Measurements from ENCODE around the gene GAS2. TPM values are rescaled to one million over a fixed set of nuclear protein-coding genes. Genes with fewer than 3 reads are reported as not detected.
A peak's percentile ranks its signal among the peaks of the same experiment; 100 is the strongest.

The GAS2 gene
- total and polyA plus RNA-seq, 2 donors (not counting 3 experiments of a cell fraction or from before 2014, with no cell fraction given) = 0.54 to 0.88 TPM

GRCh38 chr11:22670830-22671229, 4.4 kb downstream of the GAS2 start:
- Histone ChIP-seq H3K9me1 (replicated peaks; ENCODE audit: control insufficient read depth, extremely low read depth, insufficient read depth, low read length) (no peaks in the 10 kb centered on the region), H3K4me2 (ENCODE audit: insufficient read depth, low read length) (no peak overlapping the region), H3K9ac (replicated peaks; ENCODE audit: extremely low read depth, insufficient read depth, low read length) (no peak overlapping the region), H3K27ac (ENCODE audit: insufficient read depth, low read depth, low read length) (no peak overlapping the region), H3K36me3 (ENCODE audit: control insufficient read depth in 2 of 2, extremely low read depth in 1 of 2, insufficient read depth in 2 of 2, low read length in 2 of 2) (no peaks in the 10 kb centered on the region), H2AFZ (ENCODE audit: low read depth, low read length) (no peak overlapping the region), H3K4me3 (replicated peaks in 1 of 3; ENCODE audit: insufficient read depth in 1 of 3, low read depth in 1 of 3, low read length in 3 of 3) (no peak overlapping the region), H4K20me1 (replicated peaks; ENCODE audit: control insufficient read depth, extremely low read depth, insufficient read depth, low read length) (no peaks in the 10 kb centered on the region), H3K9me3 (replicated peaks; ENCODE audit: control insufficient read depth, insufficient read depth, low read length) (no peaks in the 10 kb centered on the region), H3K27me3 (ENCODE audit: control insufficient read depth in 2 of 2, insufficient read depth in 2 of 2, low read length in 2 of 2) (peaks cover 38 to 70% of the 10 kb centered on the region in 2 experiments), H3K79me2 (ENCODE audit: control insufficient read depth, insufficient read depth, low read length) (no peaks in the 10 kb centered on the region), H3K4me1 (ENCODE audit: control insufficient read depth, extremely low read depth, insufficient read depth, low read length) (peaks cover 2% of the 10 kb centered on the region)
- dilution Hi-C loops (cut with MboI; ENCODE audit: extremely low pct_ligation_motif_present, low sequenced_read_pairs) (no loop called here), intact Hi-C loops (cut with micrococcal nuclease) (loop anchor here (1.0 kb wide), 2 partner anchors 57 to 114 kb away; no protein-coding TSS in a partner anchor)
- ChIA-PET POLR2A (no interaction called here), CTCF (interaction anchor here (0.7 to 3.9 kb wide), 16 partner anchors 10 to 205 kb away, joined by 3 to 86 read pairs (median 4); partner anchors contain the start of genes FANCF and SVIP)
- FAIRE-seq (peak; percentile 26), DNase-seq (ENCODE audit: low read depth, low spot score) (peak; percentile 44)
- TF ChIP-seq FOS (IDR thresholded peaks at IDR 0.05; ENCODE audit: borderline replicate concordance, insufficient read depth, low read length) (no peak), POLR2AphosphoS5 (IDR thresholded peaks at IDR 0.05; ENCODE audit: insufficient read depth, low read depth, low read length) (no peak)
- no TSS peak for BruUV-seq (replicated peaks)

GRCh38 chr11:22671751-22672150, 5.3 kb downstream of the GAS2 start:
- Histone ChIP-seq H4K20me1 (replicated peaks; ENCODE audit: control insufficient read depth, extremely low read depth, insufficient read depth, low read length) (no peaks in the 10 kb centered on the region), H3K9me3 (replicated peaks; ENCODE audit: control insufficient read depth, insufficient read depth, low read length) (no peaks in the 10 kb centered on the region), H3K9me1 (replicated peaks; ENCODE audit: control insufficient read depth, extremely low read depth, insufficient read depth, low read length) (no peaks in the 10 kb centered on the region), H3K27me3 (ENCODE audit: control insufficient read depth in 2 of 2, insufficient read depth in 2 of 2, low read length in 2 of 2) (peaks cover 32 to 61% of the 10 kb centered on the region in 2 experiments), H2AFZ (ENCODE audit: low read depth, low read length) (no peak overlapping the region), H3K27ac (ENCODE audit: insufficient read depth, low read depth, low read length) (no peak overlapping the region), H3K36me3 (ENCODE audit: control insufficient read depth in 2 of 2, extremely low read depth in 1 of 2, insufficient read depth in 2 of 2, low read length in 2 of 2) (no peaks in the 10 kb centered on the region), H3K9ac (replicated peaks; ENCODE audit: extremely low read depth, insufficient read depth, low read length) (no peak overlapping the region), H3K4me2 (ENCODE audit: insufficient read depth, low read length) (no peak overlapping the region), H3K79me2 (ENCODE audit: control insufficient read depth, insufficient read depth, low read length) (no peaks in the 10 kb centered on the region), H3K4me3 (replicated peaks in 1 of 3; ENCODE audit: insufficient read depth in 1 of 3, low read depth in 1 of 3, low read length in 3 of 3) (no peak overlapping the region), H3K4me1 (ENCODE audit: control insufficient read depth, extremely low read depth, insufficient read depth, low read length) (peaks cover 2% of the 10 kb centered on the region)
- CTCF ChIA-PET = interaction anchor here (0.8 to 3.9 kb wide), 11 partner anchors 9 to 204 kb away, joined by 3 to 86 read pairs (median 5); partner anchors contain the start of gene SVIP
- dilution Hi-C loops (cut with MboI; ENCODE audit: extremely low pct_ligation_motif_present, low sequenced_read_pairs) = no loop called here
- TF ChIP-seq CTCF (IDR thresholded peaks at IDR 0.05; ENCODE audit: extremely low read depth in 1 of 2, insufficient read depth in 1 of 2, low read depth in 1 of 2, low read length in 2 of 2) (no peak), EZH2 (IDR thresholded peaks at IDR 0.05; ENCODE audit: borderline replicate concordance, low read depth, low read length, severe bottlenecking) (no peak), MAX (IDR thresholded peaks at IDR 0.05; ENCODE audit: insufficient read depth, insufficient read length) (no peak), MYC (IDR thresholded peaks at IDR 0.05; ENCODE audit: low read depth, low read length) (no peak), POLR2A (IDR thresholded peaks at IDR 0.05; ENCODE audit: low read depth, low read length) (no peak), POLR2AphosphoS5 (IDR thresholded peaks at IDR 0.05; ENCODE audit: insufficient read depth, low read depth, low read length) (no peak), JUN (IDR thresholded peaks at IDR 0.05; ENCODE audit: borderline replicate concordance, insufficient read depth, insufficient read length, low read depth) (no peak), GATA2 (IDR thresholded peaks at IDR 0.05; ENCODE audit: insufficient read depth, insufficient read length, low read depth, low read length) (no peak), FOS (IDR thresholded peaks at IDR 0.05; ENCODE audit: borderline replicate concordance, insufficient read depth, low read length) (no peak)
- no peak for FAIRE-seq
- POLR2A ChIA-PET = no interaction called here
- BruUV-seq (replicated peaks) = no TSS peak
- DNase-seq (ENCODE audit: low read depth, low spot score) = no peak
- intact Hi-C loops (cut with micrococcal nuclease) = loop anchor here (1.0 kb wide), 2 partner anchors 57 to 114 kb away; no protein-coding TSS in a partner anchor
